Adipose tissue (tissue), 3 donors: Measurements from ENCODE around the gene IPO13. TPM values are rescaled to one million over a fixed set of nuclear protein-coding genes. Genes with fewer than 3 reads are reported as not detected.

Experiments
- H3K27ac ChIP-seq: one replicate; pipeline ENCODE4 v1.5.1; 2013; ENCODE audit warnings: low read depth, low read length
- WGBS, 3 donors: extraction: QIAGEN DNeasy Blood & Tissue Kit; methylation state at CpG; one replicate each; pipeline ENCODE4 v1.1.7; 2013; 5-methylcytosine and 5-hydroxymethylcytosine counted together
- polyA plus RNA-seq, 3 donors: library from polyadenylated mRNA; stranded (reverse); fragments of 200-250 nt; gene quantifications; one replicate each; pipeline ENCODE4 v1.2.3, GENCODE V29; 2013
- donor health status: healthy with polysubstance abuse.
- donor health status: Bipolar disorder and iron deficiency.
- donor health status: healthy.

The IPO13 gene
- polyA plus RNA-seq, 3 donors, result 7.1 to 12.1 (median 10.7) TPM

GRCh38 chr1:43945674-43946235, 995 bp upstream of the IPO13 start:
- 2 to 8% (median 8%) methylated on average over 3 of the region's 3 CpGs for WGBS, 3 donors
- H3K27ac ChIP-seq, result no peak overlapping the region

GRCh38 chr1:43947061-43947873, 517 bp downstream of the IPO13 start:
- peak overlapping the region; percentile 4 for H3K27ac ChIP-seq
- WGBS, 3 donors, result 5 to 6% (median 5%) methylated on average over 27 of the region's 27 CpGs

- 27 to 44% (median 40%) methylated on average over 3 of the region's 3 CpGs for WGBS, 3 donors
Measured at GRCh38 chr1:43947874-43948437, 1.2 kb downstream of the IPO13 start.

GRCh38 chr1:43949678-43950077, 2.9 kb downstream of the IPO13 start:
- no peak overlapping the region for H3K27ac ChIP-seq
- 89 to 94% (median 91%) methylated on average over 13 of the region's 13 CpGs for WGBS, 3 donors

More at GRCh38 chr1:43947874-43948437, 1.2 kb downstream of the IPO13 start:
- H3K27ac ChIP-seq, result no peak overlapping the region

- H3K27ac ChIP-seq, result no peak overlapping the region
- WGBS, 3 donors, result 87 to 92% (median 87%) methylated on average over 4 of the region's 4 CpGs
Measured at GRCh38 chr1:43951021-43951985, 4.6 kb downstream of the IPO13 start.

GRCh38 chr1:43952731-43953346, 6.1 kb downstream of the IPO13 start:
- 69 to 80% (median 74%) methylated on average over 8 of the region's 8 CpGs for WGBS, 3 donors
- no peak overlapping the region for H3K27ac ChIP-seq

GRCh38 chr1:43953361-43953760, 6.6 kb downstream of the IPO13 start:
- no peak overlapping the region for H3K27ac ChIP-seq
- 71 to 83% (median 79%) methylated on average over 3 of the region's 3 CpGs for WGBS, 3 donors

GRCh38 chr1:43954036-43954435, 7.3 kb downstream of the IPO13 start:
- no peak overlapping the region for H3K27ac ChIP-seq
- 88 to 89% (median 88%) methylated on average over 5 of the region's 5 CpGs for WGBS, 3 donors

GRCh38 chr1:43956234-43956633, 9.5 kb downstream of the IPO13 start:
- H3K27ac ChIP-seq, result no peak overlapping the region
- WGBS, 3 donors, result 95 to 96% (median 96%) methylated on average over 8 of the region's 8 CpGs

GRCh38 chr1:43957407-43958040, 10.8 kb downstream of the IPO13 start:
- 76 to 90% (median 87%) methylated on average over 7 of the region's 7 CpGs for WGBS, 3 donors
- H3K27ac ChIP-seq, result no peak overlapping the region

GRCh38 chr1:43958351-43959255, 11.9 kb downstream of the IPO13 start:
- 88 to 92% (median 89%) methylated on average over 9 of the region's 9 CpGs for WGBS, 3 donors
- H3K27ac ChIP-seq, result no peak overlapping the region

- no peak overlapping the region for H3K27ac ChIP-seq
- WGBS, 3 donors, result 93 to 95% (median 94%) methylated on average over 8 of the region's 8 CpGs
Measured at GRCh38 chr1:43960798-43961197, 14.0 kb downstream of the IPO13 start.

- no peak overlapping the region for H3K27ac ChIP-seq
- WGBS, 3 donors, result 81 to 91% (median 86%) methylated on average over 3 of the region's 3 CpGs
Measured at GRCh38 chr1:43961692-43962091, 14.9 kb downstream of the IPO13 start.

- no peak overlapping the region for H3K27ac ChIP-seq
- 82 to 92% (median 85%) methylated on average over 2 of the region's 2 CpGs for WGBS, 3 donors
Measured at GRCh38 chr1:43962324-43962723, 15.6 kb downstream of the IPO13 start.

- H3K27ac ChIP-seq, result no peak overlapping the region
- 84 to 90% (median 84%) methylated on average over 3 of the region's 3 CpGs for WGBS, 3 donors
Measured at GRCh38 chr1:43963006-43963405, 16.3 kb downstream of the IPO13 start.

GRCh38 chr1:43963890-43964289, 17.1 kb downstream of the IPO13 start:
- WGBS, 3 donors, result 52 to 85% (median 68%) methylated on average over 5 of the region's 5 CpGs

GRCh38 chr1:43965316-43965715, 18.6 kb downstream of the IPO13 start:
- 86 to 91% (median 90%) methylated on average over 3 of the region's 3 CpGs for WGBS, 3 donors
- H3K27ac ChIP-seq, result no peak overlapping the region

More at GRCh38 chr1:43963890-43964289, 17.1 kb downstream of the IPO13 start:
- H3K27ac ChIP-seq, result no peak overlapping the region
